Measurements from ENCODE around the gene TTYH2.

TTYH2 gene

DNA sequence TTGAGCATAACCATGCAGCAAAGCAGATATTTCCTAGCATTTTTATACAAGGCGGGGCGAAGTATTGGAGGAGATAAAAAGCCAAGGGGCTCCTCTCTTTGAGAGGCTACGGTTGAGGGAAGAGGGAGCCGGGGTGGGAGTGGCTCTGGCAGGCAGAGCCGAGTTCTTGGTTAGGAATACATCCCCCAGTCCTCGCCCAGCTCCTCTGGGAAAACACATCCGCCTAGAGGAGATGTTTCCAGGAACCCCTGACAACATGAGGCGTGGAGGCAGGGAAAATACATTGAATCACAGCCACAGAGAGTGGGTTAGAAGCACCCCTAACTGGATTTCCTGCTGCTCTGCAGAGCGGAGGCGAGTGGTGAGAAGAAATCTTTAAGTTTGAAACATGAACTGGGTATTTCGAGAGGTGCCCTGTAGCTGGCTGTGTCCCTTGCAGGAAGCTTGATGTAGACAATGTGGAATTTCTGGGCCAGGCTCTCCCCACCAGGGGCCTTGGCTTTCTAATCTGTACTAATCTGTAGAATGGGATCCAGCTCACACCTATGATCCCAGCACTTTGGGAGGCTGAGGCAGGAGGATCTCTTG, 27.3 kb downstream of the TTYH2 start:
- H3K4me1 ChIP-seq, result no peaks in the 10 kb centered on the region; the same call in 1 of the 2 replicates
- in situ Hi-C loops (cut with MboI; ENCODE audit: low sequenced_read_pairs), result no loop called here
- no peak for DNase-seq (ENCODE audit: low spot score in 2 of 2)
- H3K4me3 ChIP-seq, result no peak overlapping the region
- H3K36me3 ChIP-seq (replicated peaks), result no peaks in the 10 kb centered on the region
- no peaks in the 10 kb centered on the region for H3K9me3 ChIP-seq
- H3K27me3 ChIP-seq (ENCODE audit: low read depth), result no peaks in the 10 kb centered on the region

DNA sequence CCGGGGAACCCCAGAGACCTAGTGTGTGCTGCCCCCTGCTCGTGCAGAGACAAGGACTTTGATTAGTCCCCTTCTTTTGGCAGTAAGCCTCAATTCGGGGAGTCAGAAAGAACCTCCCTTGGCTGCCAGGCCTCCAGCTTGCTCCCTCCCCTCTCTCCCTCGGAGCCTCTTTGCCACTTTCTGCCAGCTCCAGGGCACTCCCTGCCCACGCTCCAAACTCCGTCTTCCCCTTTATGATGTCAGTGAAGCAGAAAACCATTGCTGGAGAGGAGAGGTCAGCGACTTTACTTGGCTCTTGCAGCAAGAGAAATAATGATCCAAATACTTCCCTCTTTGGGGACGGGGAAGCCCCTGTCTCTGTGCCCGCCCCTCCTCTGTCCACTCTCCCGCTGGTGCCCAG, 28.1 kb downstream of the TTYH2 start:
- no peak for DNase-seq (ENCODE audit: low spot score in 2 of 2)
- Histone ChIP-seq H3K4me1 (no peaks in the 10 kb centered on the region; the same call in 1 of the 2 replicates), H3K4me3 (no peak overlapping the region), H3K9me3 (no peaks in the 10 kb centered on the region), H3K27me3 (ENCODE audit: low read depth) (no peaks in the 10 kb centered on the region), H3K36me3 (replicated peaks) (no peaks in the 10 kb centered on the region)
- in situ Hi-C loops (cut with MboI; ENCODE audit: low sequenced_read_pairs), result no loop called here

DNA sequence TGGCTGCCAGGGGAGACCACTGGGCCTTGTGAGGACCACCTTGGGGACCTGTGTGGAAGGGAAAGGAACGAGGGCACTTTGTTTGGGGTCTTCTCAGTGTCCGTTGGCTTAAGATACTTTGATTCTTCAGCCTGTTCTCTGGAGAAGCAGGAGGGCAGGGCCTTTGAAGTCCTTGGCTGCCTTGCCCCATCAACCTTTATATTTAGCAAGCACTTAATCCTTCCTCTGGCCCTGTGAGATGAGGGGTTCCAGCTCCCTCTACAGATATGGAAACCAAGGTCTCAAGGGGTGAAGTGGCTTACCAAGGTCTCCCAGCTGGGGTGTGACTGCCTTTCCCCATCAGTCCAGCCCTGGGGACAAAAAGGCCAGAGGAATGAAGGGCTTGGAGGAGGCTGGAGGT, 28.5 kb downstream of the TTYH2 start:
- no peak for DNase-seq (ENCODE audit: low spot score in 2 of 2)
- in situ Hi-C loops (cut with MboI; ENCODE audit: low sequenced_read_pairs), result no loop called here
- no peaks in the 10 kb centered on the region for H3K9me3 ChIP-seq
- no peaks in the 10 kb centered on the region for H3K36me3 ChIP-seq (replicated peaks)
- no peak overlapping the region for H3K4me3 ChIP-seq
- H3K4me1 ChIP-seq, result no peaks in the 10 kb centered on the region; the same call in 1 of the 2 replicates
- no peaks in the 10 kb centered on the region for H3K27me3 ChIP-seq (ENCODE audit: low read depth)

DNA sequence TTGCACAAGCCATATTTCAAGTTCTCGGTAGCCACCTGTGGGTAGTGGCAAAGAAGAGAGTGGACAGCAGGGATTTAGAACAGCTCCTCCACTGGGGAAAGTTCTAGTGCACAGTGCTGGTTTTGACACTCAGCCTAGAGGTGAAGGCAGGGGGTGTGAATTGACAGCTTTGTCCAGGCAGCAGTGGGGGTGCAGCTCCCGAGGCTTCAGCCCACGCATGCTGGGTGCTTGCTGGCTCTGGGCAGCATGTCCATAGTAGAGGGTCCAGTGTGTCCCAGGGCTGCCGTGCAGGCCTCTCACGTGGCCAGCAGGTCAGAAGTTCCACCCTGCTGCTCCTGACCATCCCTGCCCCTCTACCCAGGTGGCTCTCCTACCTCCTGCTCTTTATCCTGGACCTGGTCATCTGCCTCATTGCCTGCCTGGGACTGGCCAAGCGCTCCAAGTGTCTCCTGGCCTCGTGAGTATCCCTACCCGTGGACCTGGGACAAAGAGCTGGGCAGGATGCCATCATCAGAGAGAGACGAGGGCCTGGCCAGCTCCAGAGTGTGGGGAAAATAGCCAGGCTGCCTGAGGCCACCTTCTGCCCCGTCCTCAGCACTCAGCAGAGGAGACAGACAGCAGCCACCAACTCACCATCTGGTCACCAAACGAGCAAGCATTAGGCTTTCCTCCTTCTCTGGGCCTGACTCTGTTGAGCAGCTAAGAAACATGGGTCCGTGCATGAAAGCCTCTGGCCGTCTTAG, 29.8 kb downstream of the TTYH2 start:
- Histone ChIP-seq H3K4me1 (no peaks in the 10 kb centered on the region; the same call in 1 of the 2 replicates), H3K9me3 (no peaks in the 10 kb centered on the region), H3K4me3 (no peak overlapping the region), H3K36me3 (replicated peaks) (no peaks in the 10 kb centered on the region), H3K27me3 (ENCODE audit: low read depth) (no peaks in the 10 kb centered on the region)
- DNase-seq (ENCODE audit: low spot score in 2 of 2), result no peak
- in situ Hi-C loops (cut with MboI; ENCODE audit: low sequenced_read_pairs), result no loop called here

DNA sequence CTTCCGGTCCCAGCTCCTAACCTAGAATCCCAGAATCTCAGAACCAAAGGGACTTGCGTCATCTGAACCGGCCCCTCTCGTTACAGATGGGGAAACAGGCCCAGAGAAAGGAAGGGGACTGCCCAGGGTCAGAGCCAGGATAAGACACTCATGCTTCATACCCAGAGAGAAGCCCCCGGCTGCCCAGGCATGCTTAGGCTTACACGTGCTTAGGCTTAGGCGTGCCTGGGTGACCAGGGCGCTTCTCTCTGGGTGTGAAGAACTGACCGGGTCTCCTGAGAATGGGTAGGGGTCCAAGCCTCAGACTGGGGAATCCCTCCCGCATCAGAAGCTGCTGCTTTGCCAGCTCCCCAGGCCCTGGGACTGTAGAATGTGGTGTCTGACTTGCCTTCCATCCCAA, 30.8 kb downstream of the TTYH2 start:
- H3K36me3 ChIP-seq (replicated peaks), result no peaks in the 10 kb centered on the region
- in situ Hi-C loops (cut with MboI; ENCODE audit: low sequenced_read_pairs), result no loop called here
- no peaks in the 10 kb centered on the region; the same call in 1 of the 2 replicates for H3K4me1 ChIP-seq
- H3K27me3 ChIP-seq (ENCODE audit: low read depth), result no peaks in the 10 kb centered on the region
- no peak overlapping the region for H3K4me3 ChIP-seq
- H3K9me3 ChIP-seq, result no peaks in the 10 kb centered on the region
- DNase-seq (ENCODE audit: low spot score in 2 of 2), result no peak

DNA sequence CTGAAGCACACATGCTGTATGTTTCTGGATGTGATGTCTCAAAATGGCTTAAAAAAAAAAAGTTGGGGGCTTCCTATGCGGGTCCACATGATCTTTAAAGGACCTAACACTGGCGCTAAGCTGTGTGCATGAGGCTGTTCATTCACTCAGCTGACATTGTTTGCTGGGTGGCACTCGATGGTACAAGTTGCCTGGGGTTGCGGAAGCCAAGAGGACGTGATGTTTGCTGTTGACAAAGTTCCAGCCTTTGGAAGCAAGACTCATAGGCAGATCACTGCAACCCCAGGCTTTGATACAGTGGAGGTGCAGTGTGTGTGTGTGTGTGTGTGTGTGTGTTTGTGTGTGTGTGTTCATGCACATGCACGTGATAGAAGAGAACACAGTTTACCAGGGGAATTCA, 31.2 kb downstream of the TTYH2 start:
- in situ Hi-C loops (cut with MboI; ENCODE audit: low sequenced_read_pairs), result no loop called here
- Histone ChIP-seq H3K36me3 (replicated peaks) (no peaks in the 10 kb centered on the region), H3K4me1 (no peaks in the 10 kb centered on the region; the same call in 1 of the 2 replicates), H3K27me3 (ENCODE audit: low read depth) (no peaks in the 10 kb centered on the region), H3K9me3 (no peaks in the 10 kb centered on the region), H3K4me3 (no peak overlapping the region)
- DNase-seq (ENCODE audit: low spot score in 2 of 2), result no peak

DNA sequence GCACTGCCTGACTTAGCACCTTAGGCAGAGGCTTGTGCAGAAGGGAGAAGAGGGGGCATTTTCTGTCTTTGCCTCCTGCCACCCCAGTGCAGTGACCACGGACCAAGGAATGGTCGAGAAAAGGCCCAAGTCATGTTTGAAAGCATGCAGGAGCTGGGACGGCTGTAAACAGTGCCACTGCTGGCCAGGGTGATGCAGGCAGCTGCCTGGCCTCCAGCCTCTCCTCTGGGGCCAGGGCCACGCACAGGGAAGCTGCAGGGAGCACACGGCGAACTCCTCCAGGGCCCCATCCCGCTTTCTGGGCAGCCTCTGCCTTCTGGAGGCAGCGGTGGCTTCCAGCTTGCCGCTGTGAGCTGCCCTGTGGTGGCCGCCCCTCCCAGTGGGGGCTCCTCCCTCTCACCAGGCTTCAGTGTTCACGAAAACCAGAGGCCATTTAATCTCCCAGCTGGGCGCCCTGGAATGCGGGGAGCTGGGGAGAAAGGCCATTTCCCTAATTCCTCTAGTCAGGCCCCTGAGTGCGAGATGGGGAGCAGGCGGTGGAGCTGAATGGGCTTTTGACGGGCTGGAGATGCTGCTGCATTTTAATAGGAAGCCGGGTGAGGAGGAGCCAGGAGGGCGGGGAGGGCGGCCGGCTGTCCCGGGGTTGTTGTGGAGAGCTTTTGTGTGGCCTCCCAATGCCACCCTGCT, 31.9 kb downstream of the TTYH2 start:
- Histone ChIP-seq H3K27me3 (ENCODE audit: low read depth) (no peaks in the 10 kb centered on the region), H3K4me1 (no peaks in the 10 kb centered on the region), H3K9me3 (no peaks in the 10 kb centered on the region), H3K4me3 (no peak overlapping the region), H3K36me3 (replicated peaks) (no peaks in the 10 kb centered on the region)
- no peak for DNase-seq (ENCODE audit: low spot score in 2 of 2)
- in situ Hi-C loops (cut with MboI; ENCODE audit: low sequenced_read_pairs), result no loop called here

DNA sequence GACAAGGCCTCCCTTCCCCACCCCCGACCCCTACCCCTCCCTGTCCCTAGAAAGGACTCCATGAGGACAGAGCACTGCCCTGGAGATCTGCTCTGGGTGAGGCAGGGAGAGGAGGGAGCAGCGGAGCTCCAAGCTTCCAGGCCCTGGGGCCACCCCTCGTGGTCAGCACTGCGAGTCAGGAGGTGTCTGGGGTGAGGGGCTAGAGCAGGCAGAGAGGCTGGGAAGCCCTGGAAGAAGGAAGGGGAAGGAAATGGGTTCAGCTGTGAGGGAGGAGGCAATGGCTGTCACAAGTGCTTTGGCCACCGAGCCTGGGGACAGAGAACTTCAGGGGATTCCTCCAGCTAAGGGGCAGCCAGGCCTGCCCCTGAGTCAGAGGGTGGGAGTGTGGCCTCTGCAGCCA, 32.5 kb downstream of the TTYH2 start:
- no peak for DNase-seq (ENCODE audit: low spot score in 2 of 2)
- Histone ChIP-seq H3K36me3 (replicated peaks) (no peaks in the 10 kb centered on the region), H3K4me3 (no peak overlapping the region), H3K4me1 (no peaks in the 10 kb centered on the region), H3K27me3 (ENCODE audit: low read depth) (no peaks in the 10 kb centered on the region), H3K9me3 (no peaks in the 10 kb centered on the region)
- in situ Hi-C loops (cut with MboI; ENCODE audit: low sequenced_read_pairs), result no loop called here

DNA sequence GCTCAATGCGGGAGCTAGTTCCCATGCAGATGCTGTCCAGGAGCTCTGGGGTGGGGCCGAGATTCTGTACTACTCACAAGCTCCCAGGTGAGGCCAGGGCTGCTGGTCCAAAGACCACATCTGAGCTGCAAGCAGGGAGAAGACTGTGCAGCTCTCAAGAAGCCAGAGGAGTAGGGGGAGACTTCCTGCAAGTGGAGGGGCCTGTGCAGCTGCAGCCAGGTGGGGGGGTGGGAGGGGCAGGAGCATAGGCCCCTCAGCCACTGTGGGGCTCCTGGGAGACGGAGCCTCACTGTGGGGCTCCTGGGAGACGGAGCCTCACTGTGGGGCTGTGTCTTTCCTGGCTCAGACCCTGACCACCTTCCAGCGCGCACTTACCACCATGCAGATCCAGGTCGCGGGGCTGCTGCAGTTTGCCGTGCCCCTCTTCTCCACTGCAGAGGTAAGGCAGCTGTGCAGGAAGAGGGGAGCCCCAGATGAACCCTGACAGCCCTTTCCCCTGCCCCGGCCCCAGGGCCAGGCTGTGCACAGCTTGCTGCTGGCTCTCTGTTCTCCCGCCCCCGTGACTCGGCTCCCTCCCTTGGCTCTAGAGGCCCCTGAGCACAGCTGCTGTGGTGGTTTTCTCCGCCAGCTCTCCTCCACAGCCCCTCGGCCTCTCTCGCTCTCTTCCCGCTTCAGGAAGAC, 36.4 kb downstream of the TTYH2 start:
- in situ Hi-C loops (cut with MboI; ENCODE audit: low sequenced_read_pairs), result no loop called here
- Histone ChIP-seq H3K9me3 (no peaks in the 10 kb centered on the region), H3K4me1 (no peaks in the 10 kb centered on the region), H3K36me3 (replicated peaks) (no peaks in the 10 kb centered on the region), H3K27me3 (ENCODE audit: low read depth) (no peaks in the 10 kb centered on the region), H3K4me3 (no peak overlapping the region)
- DNase-seq (ENCODE audit: low spot score in 2 of 2), result no peak

DNA sequence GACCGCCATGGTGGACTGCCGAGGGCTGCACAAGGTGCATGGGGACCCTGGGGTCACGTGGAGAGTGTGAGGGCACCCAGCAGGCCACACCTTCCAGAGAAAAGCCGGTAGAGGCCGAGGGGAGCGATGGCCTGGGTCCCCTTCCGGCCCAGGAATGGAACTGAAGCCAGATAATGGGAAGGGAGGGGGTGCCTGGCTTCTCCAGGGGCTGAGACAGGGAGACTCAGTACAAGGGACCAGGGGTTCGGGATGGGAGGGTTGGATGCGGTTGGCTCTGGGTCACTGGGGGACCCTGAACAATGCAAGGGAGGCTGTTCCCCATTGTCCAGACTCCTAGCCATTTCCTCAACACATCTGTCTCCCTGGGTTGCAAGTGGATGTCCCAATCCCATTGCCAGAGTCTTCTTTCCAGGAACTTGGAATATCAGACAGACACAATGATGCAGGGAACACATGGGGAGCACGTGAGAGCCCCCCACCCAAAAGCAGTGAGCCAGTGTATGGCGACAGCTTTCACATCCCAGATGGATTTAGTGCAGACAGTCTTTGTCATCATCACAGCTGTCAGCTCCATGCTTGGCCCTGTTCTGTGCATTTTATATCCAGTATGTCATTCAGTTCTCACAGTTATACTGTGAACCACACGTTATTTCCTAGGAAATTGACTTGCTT, 37.1 kb downstream of the TTYH2 start:
- DNase-seq (ENCODE audit: low spot score in 2 of 2), result no peak
- Histone ChIP-seq H3K4me1 (no peaks in the 10 kb centered on the region), H3K27me3 (ENCODE audit: low read depth) (no peaks in the 10 kb centered on the region), H3K9me3 (no peaks in the 10 kb centered on the region), H3K4me3 (no peak overlapping the region), H3K36me3 (replicated peaks) (no peaks in the 10 kb centered on the region)
- in situ Hi-C loops (cut with MboI; ENCODE audit: low sequenced_read_pairs), result no loop called here

DNA sequence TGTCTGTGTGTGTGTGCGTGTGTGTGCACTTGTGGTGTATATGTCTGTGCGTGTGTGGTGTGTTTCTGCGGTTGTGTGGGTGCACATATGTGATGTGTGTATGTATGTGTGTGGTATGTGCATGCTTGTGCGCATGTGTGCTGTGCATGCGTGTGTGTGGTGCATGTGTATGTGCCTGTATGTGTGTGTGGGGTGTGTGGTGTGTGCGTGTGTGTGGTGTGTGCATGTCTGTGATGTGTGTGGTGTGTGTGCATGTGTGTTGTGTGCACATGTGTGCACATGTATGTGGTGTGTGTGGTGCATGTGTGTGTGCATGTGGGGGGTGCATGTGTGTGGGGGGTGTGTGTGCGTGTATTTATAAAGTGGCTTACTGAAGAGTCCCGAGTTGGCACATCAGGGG, 37.7 kb downstream of the TTYH2 start:
- Histone ChIP-seq H3K36me3 (replicated peaks) (no peaks in the 10 kb centered on the region), H3K4me3 (no peak overlapping the region), H3K4me1 (no peaks in the 10 kb centered on the region), H3K9me3 (no peaks in the 10 kb centered on the region), H3K27me3 (ENCODE audit: low read depth) (no peaks in the 10 kb centered on the region)
- in situ Hi-C loops (cut with MboI; ENCODE audit: low sequenced_read_pairs), result no loop called here
- no peak for DNase-seq (ENCODE audit: low spot score in 2 of 2)

DNA sequence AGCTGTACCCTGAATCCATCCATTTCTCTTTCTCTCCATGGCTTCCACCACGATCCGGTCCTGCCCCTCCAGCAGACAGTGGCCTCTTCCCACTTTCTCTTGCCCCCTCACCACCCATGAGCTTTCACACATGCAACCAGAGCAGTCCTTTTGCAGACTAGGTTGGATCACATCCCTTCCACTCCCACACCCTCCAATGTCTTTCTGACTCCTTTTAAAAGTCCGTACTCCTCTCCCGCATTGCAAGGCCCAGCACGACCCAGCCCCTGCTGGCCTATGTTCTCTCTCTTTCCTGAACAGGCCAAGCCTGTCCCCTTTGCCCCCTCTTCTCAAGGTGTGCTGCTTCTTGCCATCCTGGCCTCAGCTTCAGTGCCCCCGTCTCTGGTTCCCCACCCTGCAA, 38.2 kb downstream of the TTYH2 start:
- no peaks in the 10 kb centered on the region for H3K4me1 ChIP-seq
- H3K36me3 ChIP-seq (replicated peaks), result no peaks in the 10 kb centered on the region
- no peak for DNase-seq (ENCODE audit: low spot score in 2 of 2)
- H3K27me3 ChIP-seq (ENCODE audit: low read depth), result no peaks in the 10 kb centered on the region
- no peak overlapping the region for H3K4me3 ChIP-seq
- no peaks in the 10 kb centered on the region for H3K9me3 ChIP-seq
- in situ Hi-C loops (cut with MboI; ENCODE audit: low sequenced_read_pairs), result no loop called here

DNA sequence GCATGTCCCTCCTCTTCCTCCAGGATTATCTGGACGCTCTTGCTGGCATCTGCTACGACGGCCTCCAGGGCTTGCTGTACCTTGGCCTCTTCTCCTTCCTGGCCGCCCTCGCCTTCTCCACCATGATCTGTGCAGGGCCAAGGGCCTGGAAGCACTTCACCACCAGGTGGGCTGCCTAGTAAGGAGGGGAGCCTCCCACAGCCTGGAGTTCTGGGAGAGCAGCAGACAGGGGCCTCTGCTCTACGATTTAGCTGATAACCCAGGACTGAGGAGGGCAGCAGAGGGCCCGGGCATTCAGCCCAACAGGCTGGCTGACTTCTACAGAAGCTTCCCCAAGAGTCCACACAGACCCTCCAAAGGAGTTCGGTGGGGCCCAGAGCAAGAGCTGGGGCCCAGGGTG, 38.8 kb downstream of the TTYH2 start:
- Histone ChIP-seq H3K27me3 (ENCODE audit: low read depth) (no peaks in the 10 kb centered on the region), H3K4me3 (no peak overlapping the region), H3K4me1 (no peaks in the 10 kb centered on the region), H3K9me3 (no peaks in the 10 kb centered on the region), H3K36me3 (replicated peaks) (no peaks in the 10 kb centered on the region)
- in situ Hi-C loops (cut with MboI; ENCODE audit: low sequenced_read_pairs), result no loop called here
- DNase-seq (ENCODE audit: low spot score in 2 of 2), result no peak
